NCI-H1436 (cell line): ENCODE measurements around the gene KLF3.

ENCODE experiments used
- DNase-seq: peaks from one replicate; lab custom pipeline; 2025; lab: John Stamatoyannopoulos, UW

The KLF3 gene

DNA sequence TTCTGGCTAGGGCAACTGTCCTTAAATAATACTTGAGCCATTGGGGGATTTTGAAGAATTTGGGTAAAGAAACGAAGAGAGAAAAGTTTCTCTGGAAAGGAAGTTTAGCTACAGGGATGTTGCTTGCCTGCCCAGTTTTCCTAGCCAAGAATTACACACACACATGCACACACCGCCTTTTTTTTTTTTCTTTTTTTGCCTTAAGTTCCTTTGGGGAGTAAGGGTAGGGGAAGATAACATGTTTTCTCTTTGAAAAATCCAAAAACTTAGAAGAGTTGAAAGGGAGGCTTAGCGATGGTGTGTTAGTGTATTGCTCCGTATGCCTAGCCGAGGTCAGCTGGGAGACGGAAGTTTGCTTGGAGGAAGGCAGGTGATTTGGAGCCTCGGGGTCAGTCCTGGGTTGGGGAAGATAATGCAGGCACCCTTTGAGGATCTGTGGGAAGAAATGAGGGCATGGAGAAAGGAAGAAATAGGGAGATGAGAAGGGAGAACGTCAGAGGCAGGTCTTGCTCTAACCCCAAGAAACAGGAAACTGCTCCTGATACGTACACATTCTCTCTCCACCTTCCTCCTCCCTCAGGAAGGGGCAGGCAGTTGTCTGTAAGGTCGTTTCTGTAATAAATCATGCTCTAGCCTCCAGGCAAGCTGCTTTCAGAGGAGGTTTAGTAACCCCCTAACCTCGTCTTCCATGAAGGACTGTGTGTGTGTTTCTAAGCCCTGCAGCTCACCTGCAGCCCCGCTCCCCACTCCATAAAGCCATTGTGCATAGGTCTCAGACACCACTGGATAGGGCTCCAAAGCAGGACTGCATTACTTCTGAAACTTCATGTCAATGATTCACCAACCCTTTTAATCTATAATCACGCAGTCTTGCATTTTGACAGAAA lies 10.5 kb downstream of the KLF3 start:
- DNase-seq = no peak

- DNase-seq = peak; percentile 74
Measured at GRCh38 chr4:38675146-38676121, 11.4 kb downstream of the KLF3 start.

- DNase-seq = no peak
Measured at GRCh38 chr4:38676986-38677385, 13.0 kb downstream of the KLF3 start.

DNA sequence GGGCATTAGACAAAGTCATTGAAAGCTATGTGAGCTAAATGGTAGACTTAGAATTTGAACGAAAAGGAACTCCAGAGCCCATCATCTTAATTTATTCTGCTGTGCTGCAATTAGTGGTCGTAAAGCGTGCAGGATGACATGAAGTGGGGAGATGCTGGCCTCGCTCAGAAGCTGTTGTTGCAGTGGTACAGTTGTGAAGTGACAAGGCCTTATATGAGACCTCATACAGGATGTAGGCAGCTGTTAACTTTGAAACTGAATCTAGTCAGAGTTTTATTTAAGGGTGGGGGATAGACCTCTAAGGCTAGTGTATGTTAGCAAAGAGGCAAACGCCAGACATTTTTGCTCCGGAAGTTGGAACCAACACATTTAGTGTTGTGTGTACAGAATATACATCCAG lies 13.4 kb downstream of the KLF3 start:
- DNase-seq = no peak

DNA sequence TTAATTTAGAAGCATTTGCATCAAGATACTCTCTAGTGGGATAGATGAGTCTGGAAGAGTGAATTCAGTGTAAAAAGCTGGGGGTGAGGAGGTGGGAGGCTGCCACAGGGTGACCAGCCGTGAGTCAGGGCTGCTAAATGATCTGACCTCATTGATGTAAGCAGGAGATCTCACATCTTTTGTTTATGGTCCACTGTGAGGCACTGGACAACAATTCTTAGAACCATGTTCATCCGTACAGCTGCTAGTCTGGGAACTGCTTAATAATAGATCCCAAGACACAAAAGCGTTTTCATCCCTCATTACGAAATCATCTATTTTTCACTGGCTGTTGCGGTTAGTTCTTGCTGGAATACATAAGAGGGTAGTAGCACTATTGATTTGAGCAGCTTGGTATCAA lies 14.1 kb downstream of the KLF3 start:
- DNase-seq = no peak

DNA sequence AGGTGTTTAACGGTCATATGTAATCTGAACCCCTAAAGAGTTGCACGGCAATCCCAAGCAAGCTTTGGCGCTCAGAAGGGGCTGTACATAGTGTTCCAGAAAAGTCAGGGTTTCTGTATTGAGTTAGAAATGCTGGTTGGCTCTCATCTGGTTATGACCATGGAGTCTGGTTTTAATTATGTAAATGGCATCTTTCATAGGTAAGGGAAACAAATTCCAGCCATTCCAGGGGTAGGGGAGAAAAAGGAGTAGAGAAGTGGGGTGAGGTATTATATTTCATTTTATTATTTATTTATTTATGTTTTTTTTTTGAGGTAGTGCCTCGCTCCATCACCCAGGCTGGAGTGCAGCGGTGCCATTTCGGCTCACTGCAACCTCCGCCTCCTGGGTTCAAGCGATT lies 15.9 kb downstream of the KLF3 start:
- DNase-seq = no peak

DNA sequence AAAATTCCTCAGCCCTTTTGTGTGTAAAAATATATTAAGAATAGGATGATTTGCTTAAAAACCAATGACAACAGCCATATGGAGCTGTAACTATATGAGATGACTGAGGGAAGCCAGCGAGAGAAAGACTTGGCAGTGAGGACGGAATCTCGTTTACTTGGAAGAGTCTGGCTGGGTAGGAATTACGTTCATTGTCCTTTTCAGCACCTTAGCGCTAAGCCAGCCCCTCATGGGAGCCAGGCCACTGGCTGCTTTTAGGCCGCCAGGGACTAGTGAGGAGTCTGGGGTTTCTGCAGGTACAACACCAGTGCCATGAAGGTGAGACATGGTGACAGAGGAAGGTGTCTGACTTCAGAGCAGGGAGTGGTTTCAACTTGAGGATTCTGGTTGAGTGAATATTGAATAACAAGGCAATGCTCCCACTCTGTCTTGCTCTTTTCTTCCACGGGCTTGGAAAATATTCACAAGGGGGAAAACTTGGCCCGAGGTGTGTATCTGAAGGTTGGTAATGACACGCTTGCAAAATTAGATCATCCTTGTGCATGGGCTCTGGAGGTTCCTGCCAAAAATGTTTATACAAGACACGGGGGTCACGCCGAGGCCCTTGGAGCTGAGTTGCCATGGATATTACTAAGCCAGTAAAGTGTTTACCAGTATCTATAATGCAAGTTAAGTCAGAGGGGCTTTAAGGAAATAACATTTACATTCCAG lies 17.4 kb downstream of the KLF3 start:
- no peak for DNase-seq

DNA sequence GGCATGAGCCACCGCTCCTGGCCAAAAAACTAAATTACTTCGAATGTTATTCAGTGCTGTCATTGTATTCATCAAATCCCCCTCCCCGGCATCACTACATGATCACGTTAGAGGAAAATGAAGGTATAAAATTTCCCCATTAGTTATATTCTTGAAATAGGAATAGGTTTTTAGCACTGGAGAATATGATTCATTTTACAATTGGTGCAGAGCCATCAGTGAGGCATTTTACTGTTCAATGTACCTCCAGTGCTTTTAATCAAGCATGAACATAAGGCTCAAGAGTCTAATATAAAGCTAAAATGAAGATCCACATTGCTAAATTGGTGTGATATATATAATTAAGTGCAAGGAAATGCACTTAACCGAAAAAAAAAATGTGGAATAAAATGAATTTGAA lies 18.3 kb downstream of the KLF3 start:
- DNase-seq = no peak

DNA sequence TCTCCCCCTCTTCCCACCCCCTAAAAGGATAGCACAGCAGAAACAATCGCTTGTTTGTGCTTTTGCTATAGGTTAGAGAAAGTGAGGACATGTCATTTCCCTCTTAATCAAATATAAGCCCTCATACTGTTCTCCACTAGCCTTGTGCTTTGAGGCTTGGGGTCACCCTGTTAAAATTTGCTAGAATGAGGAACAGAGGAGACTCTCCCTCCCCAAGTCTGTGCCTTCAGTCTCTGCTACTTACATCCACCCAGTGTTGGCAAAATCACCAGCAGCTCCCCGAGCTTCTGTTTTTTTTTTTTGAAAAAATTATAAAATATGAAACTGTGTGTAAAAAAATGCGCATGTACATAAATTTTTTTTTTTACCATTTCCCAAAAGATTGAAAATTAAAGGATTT lies 19.3 kb downstream of the KLF3 start:
- no peak for DNase-seq

DNA sequence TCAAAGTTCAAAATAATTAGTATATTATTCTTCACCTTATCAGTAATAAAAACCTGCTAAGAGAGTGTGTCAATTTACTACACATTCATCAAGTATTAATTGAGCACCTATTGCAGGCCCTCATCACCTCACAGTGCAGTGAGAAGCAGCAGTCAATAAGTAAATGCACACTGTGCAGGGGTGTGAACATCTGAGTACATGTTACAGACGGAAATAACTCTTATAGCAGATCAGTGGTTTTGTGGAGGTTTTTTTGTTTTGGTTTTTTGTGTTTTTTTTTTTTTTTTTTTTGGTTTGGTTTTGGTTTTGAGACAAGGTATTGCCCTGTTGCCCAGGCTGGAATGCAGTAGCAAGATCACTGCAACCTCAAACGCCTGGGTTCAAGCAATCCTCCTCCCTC lies 20.3 kb downstream of the KLF3 start:
- no peak for DNase-seq

DNA sequence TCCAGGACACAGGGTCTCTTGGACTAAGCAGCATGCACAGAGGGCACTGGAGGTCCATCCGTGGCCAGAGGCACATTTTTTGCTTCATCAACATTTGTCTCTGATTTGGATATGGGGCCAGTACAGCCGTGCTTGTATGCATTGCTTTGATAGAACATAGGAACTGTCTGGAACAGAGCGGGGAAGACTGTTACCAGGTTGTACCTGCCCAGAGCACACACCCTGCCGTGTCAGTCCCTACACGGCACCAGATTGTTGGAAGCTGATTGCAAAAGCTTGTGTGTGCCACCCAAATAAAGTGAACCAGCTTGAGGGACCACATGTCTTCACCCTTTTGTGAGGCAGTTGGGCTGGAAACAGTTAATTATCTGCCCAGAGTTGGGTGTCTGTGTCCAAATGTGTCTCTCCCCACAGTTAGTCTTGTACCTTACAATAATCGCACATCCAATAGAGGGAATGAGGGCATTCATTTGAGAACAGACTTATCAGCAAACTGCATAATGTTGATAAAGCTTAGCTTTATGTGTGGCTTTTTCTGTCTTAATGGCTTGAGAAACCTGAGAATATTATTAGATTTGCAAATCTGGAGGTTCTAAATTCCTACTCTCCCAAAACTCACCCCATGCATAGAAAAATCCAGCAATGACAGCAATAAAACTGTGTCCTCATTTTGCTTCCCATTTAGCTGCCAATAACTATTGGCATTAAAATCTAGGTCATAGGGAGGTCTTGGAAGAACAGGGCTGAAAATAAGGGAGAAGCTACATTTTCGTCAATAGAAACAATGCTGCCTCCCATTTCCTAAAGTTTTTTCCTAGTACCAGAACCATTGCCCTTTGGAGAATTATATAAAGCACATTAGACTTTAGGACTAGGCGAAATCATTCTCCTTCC lies 21.2 kb downstream of the KLF3 start:
- DNase-seq = no peak

- no peak for DNase-seq
Measured at GRCh38 chr4:38686682-38687081, 22.7 kb downstream of the KLF3 start.

DNA sequence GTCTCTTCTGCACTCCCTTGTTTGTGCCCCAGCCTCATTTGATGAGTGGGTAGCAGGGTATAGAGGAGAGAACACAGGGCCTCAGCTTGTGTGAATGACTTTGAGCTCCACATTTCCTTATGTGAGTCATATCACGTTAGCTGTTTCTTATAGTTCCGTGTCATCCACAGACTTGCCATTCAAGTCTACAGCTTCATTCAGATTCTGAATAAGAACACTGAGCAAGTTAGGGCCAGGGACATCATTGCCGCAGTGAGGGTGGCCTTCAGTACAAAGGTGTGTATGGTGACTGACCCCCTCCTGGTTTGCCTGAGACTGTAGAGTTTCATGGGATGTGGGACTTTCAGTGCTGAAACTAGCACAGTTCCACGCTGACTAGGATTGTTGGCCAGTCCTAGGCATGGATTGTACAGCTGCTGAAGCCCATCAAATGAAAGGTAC lies 23.6 kb downstream of the KLF3 start:
- DNase-seq = no peak

DNA sequence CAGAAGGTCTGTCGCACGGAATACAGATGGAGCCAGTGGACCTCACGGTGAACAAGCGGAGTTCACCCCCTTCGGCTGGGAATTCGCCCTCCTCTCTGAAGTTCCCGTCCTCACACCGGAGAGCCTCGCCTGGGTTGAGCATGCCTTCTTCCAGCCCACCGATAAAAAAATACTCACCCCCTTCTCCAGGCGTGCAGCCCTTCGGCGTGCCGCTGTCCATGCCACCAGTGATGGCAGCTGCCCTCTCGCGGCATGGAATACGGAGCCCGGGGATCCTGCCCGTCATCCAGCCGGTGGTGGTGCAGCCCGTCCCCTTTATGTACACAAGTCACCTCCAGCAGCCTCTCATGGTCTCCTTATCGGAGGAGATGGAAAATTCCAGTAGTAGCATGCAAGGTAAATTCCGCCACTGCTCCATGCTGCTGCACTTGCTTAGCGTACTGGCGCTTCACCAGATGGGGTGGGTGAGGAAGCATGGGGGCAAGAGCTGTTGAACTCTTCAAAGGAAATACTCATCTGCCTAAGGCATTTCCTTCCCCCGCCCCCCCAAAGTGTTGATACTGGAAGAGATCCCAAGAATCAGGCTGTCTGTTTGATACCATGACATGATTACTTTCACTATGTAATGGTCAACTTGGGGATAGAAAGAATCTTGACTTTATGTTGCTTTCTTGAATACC lies 24.8 kb downstream of the KLF3 start:
- DNase-seq = no peak

GRCh38 chr4:38691251-38692008 lies 27.4 kb downstream of the KLF3 start:
- no peak for DNase-seq

DNA sequence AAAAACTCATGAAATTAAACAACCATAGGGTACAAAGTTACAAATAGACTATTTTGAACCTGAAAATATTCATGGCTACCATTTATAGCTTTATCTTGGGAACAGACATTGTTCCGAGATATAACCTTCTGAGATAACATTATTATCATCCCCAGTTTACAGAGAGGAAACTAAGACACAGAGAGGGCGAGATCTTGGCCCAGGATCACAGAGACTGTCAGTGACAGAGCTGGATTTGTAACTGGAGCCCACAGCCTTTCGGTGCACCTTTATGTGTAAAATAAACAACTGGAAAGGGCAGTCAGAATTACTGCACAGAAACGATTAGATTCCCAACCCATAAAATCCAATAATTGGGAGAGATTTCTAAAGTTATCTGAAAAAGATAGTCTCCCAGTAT lies 28.4 kb downstream of the KLF3 start:
- DNase-seq = no peak

DNA sequence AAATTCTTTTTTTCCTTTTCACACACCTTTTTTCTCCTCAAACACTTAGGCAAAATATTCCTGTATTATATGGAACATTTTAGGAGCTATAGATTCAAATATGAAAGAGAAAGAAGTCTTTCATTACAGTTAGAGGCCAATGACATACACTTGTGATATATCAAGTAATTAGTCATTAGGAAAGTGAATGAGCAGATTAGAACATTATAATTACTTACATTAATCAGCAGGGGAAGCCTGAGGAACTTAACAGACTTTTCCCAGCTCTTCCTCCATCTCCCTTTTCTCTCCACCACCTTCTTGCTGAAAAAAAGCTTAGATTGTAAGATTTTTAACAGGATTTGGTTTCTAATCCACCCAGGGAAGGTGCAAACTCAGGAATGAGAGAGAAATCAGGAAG lies 29.6 kb downstream of the KLF3 start:
- no peak for DNase-seq

DNA sequence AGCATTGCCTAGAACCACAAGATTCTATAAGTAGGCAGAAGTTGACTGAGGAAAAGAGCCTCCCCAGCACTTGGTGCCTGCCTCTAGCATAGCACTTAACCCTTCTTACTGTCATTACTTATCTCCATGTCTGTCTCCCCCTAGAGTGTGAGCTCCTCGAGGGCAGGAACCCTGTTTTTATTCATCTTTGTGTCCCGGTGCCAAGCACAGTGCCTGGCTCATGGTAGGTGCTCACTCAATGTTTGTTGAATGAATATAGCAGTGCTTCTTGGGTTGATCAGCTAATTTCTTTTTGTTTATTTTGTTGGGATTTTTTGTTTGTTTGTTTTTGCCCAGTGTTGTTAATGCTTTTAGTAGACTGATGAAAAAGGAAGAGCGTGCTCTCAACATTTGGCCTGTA lies 30.3 kb downstream of the KLF3 start:
- DNase-seq = no peak

DNA sequence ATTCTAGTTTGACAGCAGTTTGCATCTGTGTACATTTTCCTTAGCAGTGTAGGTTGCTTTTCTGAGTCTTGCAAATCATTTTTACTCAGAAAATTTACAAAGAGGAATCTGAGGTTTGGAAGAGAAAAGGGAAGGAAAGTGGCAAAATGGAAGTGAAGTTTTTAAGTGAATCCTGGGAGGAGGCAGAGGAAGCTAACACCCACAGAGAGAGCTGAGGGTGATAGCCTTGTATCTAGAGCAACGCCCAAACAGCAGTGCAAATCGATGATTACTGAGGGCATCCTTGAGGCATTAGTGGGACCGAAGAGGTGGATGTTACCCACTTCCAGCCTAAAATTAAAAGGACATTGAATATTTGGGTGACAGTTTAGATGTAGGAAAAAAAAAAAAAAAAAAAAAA lies 31.8 kb downstream of the KLF3 start:
- no peak for DNase-seq

GRCh38 chr4:38696697-38697096 lies 32.7 kb downstream of the KLF3 start:
- no peak for DNase-seq
